GM12878 (cell line): Measurements from ENCODE around the gene SLC38A9. TPM values are rescaled to one million over a fixed set of nuclear protein-coding genes. Genes with fewer than 3 reads are reported as not detected.

Source experiments
- ATAC-seq: fragments of 200-7000 bp; cut with Tn5 transposase; 3 replicates; pipeline ENCODE4 v1.9.1; 2020; ENCODE audit warnings: mild to moderate bottlenecking, moderate library complexity
- BruUV-seq: library from RNA; stranded (reverse); fragments of 400-500 nt; replicated peaks from 2 replicates; lab custom pipeline; 2021; lab: Mats Ljungman, UMichigan
- CTCF ChIA-PET: fragments of 300-600 bp; sonication (Branson Sonifier 250); formaldehyde crosslinking; extraction: SDS; loops from one replicate; lab custom pipeline; 2021; ENCODE audit warnings: inconsistent platforms; lab: Yijun Ruan, JAX
- POLR2A ChIA-PET: fragments of 350-600 bp; formaldehyde crosslinking; extraction: SDS; loops from one replicate; lab custom pipeline; 2021; ENCODE audit warnings: inconsistent platforms; lab: Charles Lee
- RAD21 ChIA-PET: fragments of 300-600 bp; sonication (Branson Sonifier 250); formaldehyde crosslinking; loops from one replicate; lab custom pipeline; 2023; ENCODE audit warnings: antibody characterized with exemption; ENCODE audit not compliant: unreplicated experiment; lab: Charles Lee
- SMC1A ChIA-PET: fragments of 300-600 bp; sonication (Branson Sonifier 250); formaldehyde crosslinking; loops from one replicate; lab custom pipeline; 2023; ENCODE audit not compliant: unreplicated experiment, uncharacterized antibody; lab: Charles Lee
- DNase-seq: peaks from one replicate; pipeline ENCODE4 v3.0.0-alpha.2; 2011; ENCODE audit warnings: low read depth, low spot score
- FAIRE-seq: peaks from 3 replicates; lab custom pipeline; 2011; peaks lifted over from hg19 to GRCh38; lab: Jason Lieb, UNC
- H2AFZ ChIP-seq: 2 replicates; pipeline ENCODE4 v1.6.0; 2011; ENCODE audit warnings: low read depth, low read length, control low read depth; ENCODE audit not compliant: control insufficient read depth
- H3K27ac ChIP-seq: 2 replicates; pipeline ENCODE4 v1.5.1; 2011; ENCODE audit warnings: control low read depth; ENCODE audit not compliant: control insufficient read depth, insufficient read depth
- H3K27me3 ChIP-seq, 2 experiments: replicated peaks in 1 of 2; 2 replicates each; pipeline versions ENCODE4 v1.6.0 to v1.6.1; 2011; ENCODE audit warnings: low read length in 1 of 2; ENCODE audit not compliant: control insufficient read depth in 2 of 2, insufficient read depth in 2 of 2
- H3K36me3 ChIP-seq, 2 experiments: 2 replicates each; pipeline ENCODE4 v1.5.1; 2011; ENCODE audit warnings: low read length in 1 of 2; ENCODE audit not compliant: control insufficient read depth in 2 of 2, insufficient read depth in 2 of 2
- H3K4me1 ChIP-seq: 2 replicates; pipeline ENCODE4 v1.6.1; 2011; ENCODE audit warnings: mild to moderate bottlenecking, low read length, moderate library complexity, mixed read lengths; ENCODE audit not compliant: control insufficient read depth, insufficient read depth
- H3K4me2 ChIP-seq: 2 replicates; pipeline ENCODE4 v1.6.0; 2011; ENCODE audit warnings: control low read depth; ENCODE audit not compliant: control insufficient read depth, insufficient read depth
- H3K4me3 ChIP-seq: fragments of 200-600 bp; sonication (generic); 2 replicates; pipeline ENCODE4 v1.5.1; 2016
- H3K79me2 ChIP-seq: 2 replicates; pipeline ENCODE4 v1.6.0; 2011; ENCODE audit warnings: low read length; ENCODE audit not compliant: control insufficient read depth, insufficient read depth
- H3K9ac ChIP-seq: 2 replicates; pipeline ENCODE4 v1.8.0; 2011; ENCODE audit warnings: low read length, control low read depth, mixed read lengths; ENCODE audit not compliant: control insufficient read depth, insufficient read depth
- H3K9me3 ChIP-seq: replicated peaks from 3 replicates; pipeline ENCODE4 v1.5.1; 2011; ENCODE audit warnings: mild to moderate bottlenecking, low read length; ENCODE audit not compliant: control insufficient read depth, insufficient read depth
- H4K20me1 ChIP-seq: 2 replicates; pipeline ENCODE4 v1.6.0; 2011; ENCODE audit not compliant: control insufficient read depth, insufficient read depth
- GABPA ChIP-seq: IDR thresholded peaks from 2 replicates; pipeline ENCODE4 v1.6.1; 2014; ENCODE audit warnings: antibody characterized with exemption, low read depth, mild to moderate bottlenecking, inconsistent platforms
- IKZF1 ChIP-seq: fragments of 450-650 bp; conservative IDR thresholded peaks from 2 replicates; pipeline ENCODE4 v1.6.1; 2017; ENCODE audit warnings: antibody characterized with exemption, mild to moderate bottlenecking
- MEF2A ChIP-seq: IDR thresholded peaks from 2 replicates; pipeline ENCODE4 v1.6.1; 2011; ENCODE audit warnings: low read depth, mild to moderate bottlenecking, low read length, moderate library complexity; ENCODE audit not compliant: insufficient read depth
- MEF2B ChIP-seq: fragments of 450-650 bp; IDR thresholded peaks from 2 replicates; pipeline ENCODE4 v1.6.1; 2018; ENCODE audit warnings: mild to moderate bottlenecking, moderate library complexity; ENCODE audit not compliant: partially characterized antibody, poor library complexity, severe bottlenecking
- NR2F1 ChIP-seq: fragments of 450-650 bp; conservative IDR thresholded peaks from 2 replicates; pipeline ENCODE4 v1.6.1; 2017; ENCODE audit warnings: mild to moderate bottlenecking
- RAD21 ChIP-seq: IDR thresholded peaks from 2 replicates; pipeline ENCODE4 v1.6.1; 2011; ENCODE audit warnings: mild to moderate bottlenecking, low read depth, low read length, moderate library complexity; ENCODE audit not compliant: insufficient read depth
- TBL1XR1 ChIP-seq: IDR thresholded peaks from 2 replicates; pipeline ENCODE4 v1.6.1; 2012; ENCODE audit warnings: low read depth, low read length, improper control_type of control experiment
- WRNIP1 ChIP-seq: IDR thresholded peaks from 2 replicates; pipeline ENCODE4 v1.6.1; 2011; ENCODE audit warnings: low read depth, low read length, improper control_type of control experiment, borderline replicate concordance
- WGBS: methylation state at CpG from one replicate; pipeline ENCODE4 v1.1.6; 2016; ENCODE audit warnings: low lambda C conversion rate; ENCODE audit not compliant: insufficient replicate concordance, insufficient coverage; ENCODE audit errors: missing lambda C conversion rate; 5-methylcytosine and 5-hydroxymethylcytosine counted together
- in situ Hi-C: fragments of 300-500 bp; cut with MboI; formaldehyde crosslinking; loops from 9 replicates; pipeline ENCODE4 v1.14.3; 2018; ENCODE audit warnings: mixed read lengths
- intact Hi-C: fragments of 100-400 bp; cut with micrococcal nuclease; formaldehyde crosslinking; loops from one replicate; pipeline ENCODE4 v1.14.2; 2022; ENCODE audit not compliant: unreplicated experiment
- polyA plus RNA-seq, 11 experiments: library from polyadenylated mRNA; depleted of rRNA in 4 of 11; unstranded in 6 of 11; stranded (reverse) in 5 of 11; fragments of >200 nt; fragmentation: Nextera tagmentation in 4 of 11; fragmentation: Illumina TruSeq in 1 of 11; extraction: Ambion mirVana in 4 of 11; extraction: Trizol in 1 of 11; gene quantifications; 1 replicate in 1 of 11; 2 replicates in 10 of 11; pipeline versions ENCODE4 v1.2.1 to v1.2.3, GENCODE V29; 2011 to 2016; ENCODE audit warnings: inconsistent platforms in 2 of 11, missing spikeins in 2 of 11, low read depth in 1 of 11
- total RNA-seq, 4 experiments: library from RNA; depleted of rRNA in 3 of 4; stranded (reverse); fragments of >200 nt in 3 of 4; fragmentation: Illumina TruSeq in 1 of 4; extraction: Trizol in 1 of 4; gene quantifications; 2 replicates each; pipeline versions ENCODE4 v1.2.1 to v1.2.3, GENCODE V29; 2013 to 2021
- TF ChIP-seq, protein P1 (sequence below): IDR thresholded peaks from 2 replicates; pipeline ENCODE4 v1.6.1; 2011; ENCODE audit warnings: low read depth, mild to moderate bottlenecking, low read length, moderate library complexity, borderline replicate concordance; ENCODE audit errors: extremely low read depth
- TF ChIP-seq, protein P2 (sequence below): IDR thresholded peaks from 2 replicates; pipeline ENCODE4 v1.6.1; 2012; ENCODE audit warnings: low read depth, low read length, improper control_type of control experiment
- TF ChIP-seq, protein P3 (sequence below): fragments of 450-650 bp; IDR thresholded peaks from 2 replicates; pipeline ENCODE4 v1.6.1; 2014; ENCODE audit warnings: mild to moderate bottlenecking
- TF ChIP-seq, protein P4 (sequence below): IDR thresholded peaks from 2 replicates; pipeline ENCODE4 v1.6.1; 2011; ENCODE audit warnings: mild to moderate bottlenecking, low read depth, low read length, moderate library complexity; ENCODE audit not compliant: insufficient replicate concordance

SLC38A9 gene
- total and polyA plus RNA-seq, 10 of the 15 experiments (the other 5 are each of a cell fraction or from before 2014, with no cell fraction given) = 8.5 to 35.1 (median 23.0) TPM

DNA sequence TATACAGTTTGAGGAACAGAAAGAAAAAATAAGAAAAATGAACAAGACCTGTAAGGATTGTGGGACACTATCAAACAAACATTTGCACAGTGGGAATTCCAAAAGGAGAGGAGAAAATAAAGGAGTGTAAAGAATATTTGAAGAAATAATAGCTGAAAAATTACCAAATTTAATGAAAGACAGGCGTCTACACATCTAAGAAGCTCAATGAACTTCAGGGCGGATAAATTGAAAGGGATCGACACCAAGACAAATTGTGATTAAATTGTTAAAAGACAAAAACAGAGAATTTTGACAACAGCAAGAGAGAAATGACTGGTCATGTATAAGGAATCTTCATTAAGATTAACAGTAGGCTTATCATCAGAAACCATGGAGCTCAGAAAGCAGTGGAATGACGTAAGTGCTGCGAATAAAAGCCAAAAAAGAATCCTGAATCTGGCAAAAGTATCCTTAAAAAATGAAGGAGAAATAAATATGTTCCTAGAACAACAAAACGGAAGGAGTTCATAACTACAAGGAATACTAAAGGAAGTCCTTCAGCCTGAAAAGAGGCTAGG lies 3.5 kb upstream of the SLC38A9 start:
- no peak for ATAC-seq
- CTCF ChIA-PET = no interaction called here
- H3K4me1 ChIP-seq = peaks cover 4% of the 10 kb centered on the region; the same call in 1 of the 2 replicates

DNA sequence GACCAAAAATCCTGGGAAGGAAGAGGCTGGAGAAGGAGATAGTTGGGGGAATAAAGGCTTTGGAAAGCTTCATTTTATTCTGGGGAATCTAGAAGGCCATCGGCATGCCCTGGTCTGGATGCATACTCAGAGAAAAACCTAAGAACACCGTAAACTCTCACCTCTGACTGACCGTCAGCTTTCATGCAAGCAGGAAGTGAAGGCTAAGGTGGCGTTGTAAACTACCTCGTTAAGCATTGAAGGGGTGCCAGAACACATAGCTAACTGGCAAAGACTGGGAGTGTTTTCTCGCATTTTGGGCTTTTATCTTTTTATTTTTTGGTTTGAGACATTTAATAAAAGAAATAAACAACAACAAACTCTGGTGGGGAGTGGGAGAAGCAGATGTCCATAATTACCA lies 2.6 kb upstream of the SLC38A9 start:
- H2AFZ ChIP-seq = no peak overlapping the region
- FAIRE-seq (no peak), ATAC-seq (no peak), DNase-seq (no peak)
- RAD21 ChIA-PET = no interaction called here
- intact Hi-C loops (loop anchor here (5.0 kb wide), 1 partner anchor 198 kb away; no protein-coding TSS in a partner anchor), in situ Hi-C loops (no loop called here)
- SMC1A ChIA-PET = interaction anchor here (2.3 to 2.7 kb wide), 2 partner anchors 10 to 15 kb away, joined by 7 to 8 read pairs; no protein-coding TSS in a partner anchor
- peaks cover 4% of the 10 kb centered on the region; the same call in 1 of the 2 replicates for H3K4me1 ChIP-seq
- CTCF ChIA-PET = no interaction called here
- no peaks in the 10 kb centered on the region for H3K27me3 ChIP-seq
- no peak overlapping the region for H3K4me3 ChIP-seq
- H3K36me3 ChIP-seq = no peaks in the 10 kb centered on the region
- no peaks in the 10 kb centered on the region for H3K9me3 ChIP-seq
- no peaks in the 10 kb centered on the region for H4K20me1 ChIP-seq
- no peak overlapping the region for H3K4me2 ChIP-seq
- no peak overlapping the region for H3K9ac ChIP-seq
- no peak overlapping the region for H3K27ac ChIP-seq
- peaks cover 6% of the 10 kb centered on the region for H3K79me2 ChIP-seq
- 90% methylated on average over 6 of the region's 6 CpGs for WGBS
- BruUV-seq = no TSS peak
- POLR2A ChIA-PET = interaction anchor here (0.5 kb wide), 1 partner anchor 1481 kb away, joined by 4 read pairs; no protein-coding TSS in a partner anchor
- TF ChIP-seq RAD21 (no peak), MEF2B (no peak), MEF2A (no peak), TBL1XR1 (no peak), NR2F1 (no peak), IKZF1 (no peak), WRNIP1 (no peak), GABPA (no peak)
- TF ChIP-seq, protein P1, sequence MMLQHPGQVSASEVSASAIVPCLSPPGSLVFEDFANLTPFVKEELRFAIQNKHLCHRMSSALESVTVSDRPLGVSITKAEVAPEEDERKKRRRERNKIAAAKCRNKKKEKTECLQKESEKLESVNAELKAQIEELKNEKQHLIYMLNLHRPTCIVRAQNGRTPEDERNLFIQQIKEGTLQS = no peak
- TF ChIP-seq, protein P2, sequence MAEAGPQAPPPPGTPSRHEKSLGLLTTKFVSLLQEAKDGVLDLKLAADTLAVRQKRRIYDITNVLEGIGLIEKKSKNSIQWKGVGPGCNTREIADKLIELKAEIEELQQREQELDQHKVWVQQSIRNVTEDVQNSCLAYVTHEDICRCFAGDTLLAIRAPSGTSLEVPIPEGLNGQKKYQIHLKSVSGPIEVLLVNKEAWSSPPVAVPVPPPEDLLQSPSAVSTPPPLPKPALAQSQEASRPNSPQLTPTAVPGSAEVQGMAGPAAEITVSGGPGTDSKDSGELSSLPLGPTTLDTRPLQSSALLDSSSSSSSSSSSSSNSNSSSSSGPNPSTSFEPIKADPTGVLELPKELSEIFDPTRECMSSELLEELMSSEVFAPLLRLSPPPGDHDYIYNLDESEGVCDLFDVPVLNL = no peak
- TF ChIP-seq, protein P3, sequence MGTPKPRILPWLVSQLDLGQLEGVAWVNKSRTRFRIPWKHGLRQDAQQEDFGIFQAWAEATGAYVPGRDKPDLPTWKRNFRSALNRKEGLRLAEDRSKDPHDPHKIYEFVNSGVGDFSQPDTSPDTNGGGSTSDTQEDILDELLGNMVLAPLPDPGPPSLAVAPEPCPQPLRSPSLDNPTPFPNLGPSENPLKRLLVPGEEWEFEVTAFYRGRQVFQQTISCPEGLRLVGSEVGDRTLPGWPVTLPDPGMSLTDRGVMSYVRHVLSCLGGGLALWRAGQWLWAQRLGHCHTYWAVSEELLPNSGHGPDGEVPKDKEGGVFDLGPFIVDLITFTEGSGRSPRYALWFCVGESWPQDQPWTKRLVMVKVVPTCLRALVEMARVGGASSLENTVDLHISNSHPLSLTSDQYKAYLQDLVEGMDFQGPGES = no peak
- TF ChIP-seq, protein P4, sequence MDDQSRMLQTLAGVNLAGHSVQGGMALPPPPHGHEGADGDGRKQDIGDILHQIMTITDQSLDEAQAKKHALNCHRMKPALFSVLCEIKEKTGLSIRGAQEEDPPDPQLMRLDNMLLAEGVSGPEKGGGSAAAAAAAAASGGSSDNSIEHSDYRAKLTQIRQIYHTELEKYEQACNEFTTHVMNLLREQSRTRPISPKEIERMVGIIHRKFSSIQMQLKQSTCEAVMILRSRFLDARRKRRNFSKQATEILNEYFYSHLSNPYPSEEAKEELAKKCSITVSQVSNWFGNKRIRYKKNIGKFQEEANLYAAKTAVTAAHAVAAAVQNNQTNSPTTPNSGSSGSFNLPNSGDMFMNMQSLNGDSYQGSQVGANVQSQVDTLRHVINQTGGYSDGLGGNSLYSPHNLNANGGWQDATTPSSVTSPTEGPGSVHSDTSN = no peak

More for the DNA sequence above, 3.5 kb upstream of the SLC38A9 start:
- ChIA-PET RAD21 (no interaction called here), SMC1A (interaction anchor here (0.7 kb wide), 1 partner anchor 10 kb away, joined by 4 read pairs; no protein-coding TSS in a partner anchor), POLR2A (no interaction called here)
- Histone ChIP-seq H3K27ac (no peak overlapping the region), H4K20me1 (no peaks in the 10 kb centered on the region), H3K27me3 (no peaks in the 10 kb centered on the region), H3K79me2 (peaks cover 6% of the 10 kb centered on the region), H3K4me3 (no peak overlapping the region), H3K36me3 (no peaks in the 10 kb centered on the region), H3K9ac (no peak overlapping the region), H2AFZ (no peak overlapping the region), H3K9me3 (no peaks in the 10 kb centered on the region), H3K4me2 (no peak overlapping the region)
- in situ Hi-C loops = no loop called here
- BruUV-seq = no TSS peak
- no peak for DNase-seq
- intact Hi-C loops = no loop called here
- no peak for FAIRE-seq
- WGBS = 94% methylated on average over 6 of the region's 6 CpGs
- no peak for TF ChIP-seq RAD21
